HepG2 (cell line): ENCODE data around the gene AREL1. TPM values are rescaled to one million over a fixed set of nuclear protein-coding genes. Genes with fewer than 3 reads are reported as not detected.

Experiments used
- AKAP8 ChIP-seq: sonication (generic); formaldehyde crosslinking; IDR thresholded peaks from 2 replicates; pipeline ENCODE4 v1.5.1; 2020; ENCODE audit warnings: mild to moderate bottlenecking, missing genetic modification reagents
- ATF3 ChIP-seq: sonication (generic); formaldehyde crosslinking; IDR thresholded peaks from 2 replicates; pipeline ENCODE4 v1.4.0; 2020; ENCODE audit warnings: missing genetic modification reagents
- DDIT3 ChIP-seq: sonication (generic); formaldehyde crosslinking; IDR thresholded peaks from 2 replicates; pipeline ENCODE4 v1.4.0; 2020; ENCODE audit warnings: mild to moderate bottlenecking, missing genetic modification reagents
- DR1 ChIP-seq: sonication (generic); formaldehyde crosslinking; IDR thresholded peaks from 2 replicates; pipeline ENCODE4 v1.8.0; 2021; ENCODE audit warnings: mild to moderate bottlenecking, missing genetic modification reagents, inconsistent platforms
- ELF4 ChIP-seq: sonication (generic); formaldehyde crosslinking; IDR thresholded peaks from 2 replicates; pipeline ENCODE4 v1.5.0; 2020; ENCODE audit warnings: missing genetic modification reagents, mild to moderate bottlenecking, moderate library complexity, borderline replicate concordance
- FUBP1 ChIP-seq: sonication (generic); formaldehyde crosslinking; IDR thresholded peaks from 2 replicates; pipeline ENCODE4 v1.5.1; 2020; ENCODE audit warnings: missing genetic modification reagents, mild to moderate bottlenecking, borderline replicate concordance
- GATAD1 ChIP-seq: IDR thresholded peaks from 2 replicates; pipeline ENCODE4 v1.6.1; 2016; ENCODE audit warnings: missing genetic modification reagents, missing compliant biosample characterization
- HOMEZ ChIP-seq: IDR thresholded peaks from 2 replicates; pipeline ENCODE4 v1.6.1; 2016; ENCODE audit warnings: low read depth
- KDM4B ChIP-seq: sonication (generic); formaldehyde crosslinking; IDR thresholded peaks from 2 replicates; pipeline ENCODE4 v1.4.0; 2020; ENCODE audit warnings: missing genetic modification reagents
- PATZ1 ChIP-seq: sonication (generic); formaldehyde crosslinking; IDR thresholded peaks from 2 replicates; pipeline ENCODE4 v1.4.0; 2020; ENCODE audit warnings: missing genetic modification reagents
- PRDM4 ChIP-seq: sonication (generic); formaldehyde crosslinking; IDR thresholded peaks from 2 replicates; pipeline ENCODE4 v1.9.0; 2021; ENCODE audit warnings: missing genetic modification reagents, borderline replicate concordance
- TRAFD1 ChIP-seq: sonication (generic); formaldehyde crosslinking; IDR thresholded peaks from 2 replicates; pipeline ENCODE4 v1.5.1; 2020; ENCODE audit warnings: missing genetic modification reagents, mild to moderate bottlenecking, borderline replicate concordance
- ZKSCAN5 ChIP-seq: sonication (generic); formaldehyde crosslinking; IDR thresholded peaks from 2 replicates; pipeline ENCODE4 v1.5.1; 2020; ENCODE audit warnings: mild to moderate bottlenecking, missing genetic modification reagents
- ZNF557 ChIP-seq: sonication (generic); formaldehyde crosslinking; IDR thresholded peaks from 2 replicates; pipeline ENCODE4 v1.4.0; 2020; ENCODE audit warnings: missing genetic modification reagents
- ZNF761 ChIP-seq: sonication (generic); formaldehyde crosslinking; conservative IDR thresholded peaks from 2 replicates; pipeline ENCODE4 v1.4.0; 2020; ENCODE audit warnings: mild to moderate bottlenecking, missing genetic modification reagents
- polyA plus RNA-seq, 8 experiments: library from polyadenylated mRNA; depleted of rRNA in 3 of 8; stranded (reverse) in 7 of 8; unstranded in 1 of 8; fragments of >200 nt; fragmentation: Illumina TruSeq in 4 of 8; extraction: Trizol in 4 of 8; gene quantifications; 2 replicates each; pipeline versions ENCODE4 v1.2.1 to v1.2.3, GENCODE V29; 2011 to 2016; ENCODE audit warnings: low read depth in 4 of 8, missing spikeins in 1 of 8, mixed read lengths in 1 of 8; ENCODE audit not compliant: insufficient read depth in 1 of 8
- total RNA-seq, 5 experiments: library from RNA; depleted of rRNA; stranded (reverse); fragments of >200 nt; fragmentation: Illumina TruSeq; extraction: Trizol; gene quantifications; 2 replicates each; pipeline ENCODE4 v1.2.3, GENCODE V29; 2016; ENCODE audit warnings: low read depth in 1 of 5

Gene AREL1
- total and polyA plus RNA-seq, 2 of the 13 experiments (the other 11 are each of a cell fraction or from before 2014, with no cell fraction given), result 21.3 to 25.4 TPM

GRCh38 chr14:74712499-74713394 is at the start of gene AREL1, which contains the start of gene FCF1 (continued):
- TF ChIP-seq HOMEZ (CRISPR knock-in tag), result 0 out of 2 replicates have a peak, but pooled peaks have one; percentile 18
- TF ChIP-seq ZNF761 (CRISPR knock-in tag), result 0 out of 2 replicates have a peak, but pooled peaks have one; percentile 40
- TF ChIP-seq GATAD1 (CRISPR knock-in tag), result peak; percentile 99
- TF ChIP-seq PATZ1, result no peak
- peak; percentile 98; the same call in 1 of the 2 replicates for TF ChIP-seq ELF4 (CRISPR knock-in tag)
- TF ChIP-seq ZKSCAN5 (CRISPR knock-in tag), result no peak
- TF ChIP-seq DR1 (CRISPR knock-in tag), result no peak; the same call in 1 of the 2 replicates
- TF ChIP-seq ZNF557 (CRISPR knock-in tag), result no peak
- TF ChIP-seq KDM4B, result 0 out of 2 replicates have a peak, but pooled peaks have one; percentile 22
- TF ChIP-seq TRAFD1 (CRISPR knock-in tag), result 0 out of 2 replicates have a peak, but pooled peaks have one; percentile 11
- no peak for TF ChIP-seq AKAP8
- TF ChIP-seq FUBP1 (CRISPR knock-in tag), result no peak
- TF ChIP-seq DDIT3 (CRISPR knock-in tag), result no peak
- TF ChIP-seq PRDM4 (CRISPR knock-in tag), result no peak
- TF ChIP-seq ATF3 (CRISPR knock-in tag), result no peak
